GM23338 (cell line): ENCODE data around the gene RASGRP4. TPM values are rescaled to one million over a fixed set of nuclear protein-coding genes. Genes with fewer than 3 reads are reported as not detected.

Experiments
- ATAC-seq: fragments of 200-7000 bp; cut with Tn5 transposase; 3 replicates; pipeline ENCODE4 v1.9.1; 2020
- DNase-seq: peaks from one replicate; pipeline ENCODE4 v3.0.0-alpha.2; 2015; ENCODE audit warnings: low spot score
- H2AFZ ChIP-seq: fragments of 200-600 bp; sonication (generic); 2 replicates; pipeline ENCODE4 v1.8.0; 2016; ENCODE audit warnings: antibody characterized with exemption, mild to moderate bottlenecking, moderate library complexity
- H3F3A ChIP-seq: fragments of 200-600 bp; sonication (generic); replicated peaks from 2 replicates; pipeline ENCODE4 v1.8.0; 2017; ENCODE audit warnings: antibody characterized with exemption, mixed run types, low read depth
- H3K27ac ChIP-seq: fragments of 200-600 bp; sonication (generic); 2 replicates; pipeline ENCODE4 v1.6.1; 2016; ENCODE audit warnings: low read depth
- H3K27me3 ChIP-seq: fragments of 200-600 bp; sonication (generic); 2 replicates; pipeline ENCODE4 v1.8.0; 2016; ENCODE audit warnings: mild to moderate bottlenecking, mixed run types, moderate library complexity; ENCODE audit not compliant: insufficient read depth
- H3K36me3 ChIP-seq: fragments of 200-600 bp; sonication (generic); 2 replicates; pipeline ENCODE4 v1.8.0; 2016; ENCODE audit warnings: mild to moderate bottlenecking; ENCODE audit not compliant: insufficient read depth
- H3K4me1 ChIP-seq: fragments of 200-600 bp; sonication (generic); 2 replicates; pipeline ENCODE4 v1.8.0; 2016; ENCODE audit warnings: mild to moderate bottlenecking, moderate library complexity; ENCODE audit not compliant: insufficient read depth
- H3K4me2 ChIP-seq: fragments of 200-600 bp; sonication (generic); 2 replicates; pipeline ENCODE4 v1.7.1; 2017; ENCODE audit warnings: mixed run types
- H3K4me3 ChIP-seq: fragments of 200-600 bp; sonication (generic); 2 replicates; pipeline ENCODE4 v1.6.1; 2016; ENCODE audit warnings: mixed run types
- H3K79me2 ChIP-seq: fragments of 200-600 bp; sonication (generic); replicated peaks from 2 replicates; pipeline ENCODE4 v1.8.0; 2017; ENCODE audit warnings: mild to moderate bottlenecking; ENCODE audit not compliant: insufficient read depth
- H3K9me2 ChIP-seq: fragments of 200-600 bp; sonication (generic); 2 replicates; pipeline ENCODE4 v1.8.0; 2017; ENCODE audit not compliant: insufficient read depth
- H4K20me1 ChIP-seq: fragments of 200-600 bp; sonication (generic); replicated peaks from 2 replicates; pipeline ENCODE4 v1.8.0; 2017; ENCODE audit warnings: mild to moderate bottlenecking; ENCODE audit not compliant: insufficient read depth
- H3K27ac Mint-ChIP-seq: 2 replicates; pipeline ENCODE4 v1.8.0; 2020; ENCODE audit warnings: inconsistent platforms, mild to moderate bottlenecking, moderate library complexity, mixed read lengths
- H3K27me3 Mint-ChIP-seq: 3 replicates; pipeline ENCODE4 v1.8.0; 2022; ENCODE audit warnings: low read depth, mild to moderate bottlenecking, moderate library complexity, mixed read lengths, inconsistent platforms; ENCODE audit not compliant: insufficient read depth, poor library complexity
- H3K36me3 Mint-ChIP-seq: 3 replicates; pipeline ENCODE4 v1.8.0; 2021; ENCODE audit warnings: low read depth, mild to moderate bottlenecking, inconsistent platforms, moderate library complexity, mixed read lengths
- H3K4me1 Mint-ChIP-seq: 3 replicates; pipeline ENCODE4 v1.8.0; 2020; ENCODE audit warnings: mild to moderate bottlenecking, inconsistent platforms, mixed read lengths
- H3K4me3 Mint-ChIP-seq: 3 replicates; pipeline ENCODE4 v1.8.0; 2021; ENCODE audit warnings: moderate library complexity, mild to moderate bottlenecking, inconsistent platforms, mixed read lengths
- H3K9me3 Mint-ChIP-seq: 3 replicates; pipeline ENCODE4 v1.8.0; 2020; ENCODE audit warnings: moderate library complexity, mild to moderate bottlenecking, inconsistent platforms, mixed read lengths
- CREB1 ChIP-seq: fragments of 250-450 bp; sonication (Bioruptor Pico); IDR thresholded peaks from 2 replicates; pipeline ENCODE4 v1.5.0; 2020; ENCODE audit warnings: low read depth, mild to moderate bottlenecking, moderate library complexity
- CTCF ChIP-seq, 2 experiments: fragments of 200-600 bp in 1 of 2; sonication (generic) in 1 of 2; conservative IDR thresholded peaks; 2 replicates each; pipeline versions ENCODE4 v1.5.1 to v1.6.1; 2016 to 2017; ENCODE audit warnings: antibody characterized with exemption in 2 of 2, low read depth in 2 of 2, mild to moderate bottlenecking in 2 of 2, moderate library complexity in 1 of 2
- ETS1 ChIP-seq: IDR thresholded peaks from 2 replicates; pipeline ENCODE4 v1.6.1; 2016; ENCODE audit warnings: antibody characterized with exemption
- EZH2 ChIP-seq: fragments of 200-600 bp; sonication (generic); IDR thresholded peaks from one replicate; pipeline ENCODE4 v1.8.0; 2017; ENCODE audit warnings: antibody characterized with exemption, mild to moderate bottlenecking, low read depth; ENCODE audit not compliant: unreplicated experiment
- EZH2phosphoT487 ChIP-seq: fragments of 200-600 bp; sonication (generic); IDR thresholded peaks from one replicate; pipeline ENCODE4 v1.8.1; 2018; ENCODE audit warnings: antibody characterized with exemption; ENCODE audit not compliant: unreplicated experiment
- JUNB ChIP-seq: IDR thresholded peaks from one replicate; pipeline ENCODE4 v1.6.1; 2016; ENCODE audit warnings: antibody characterized with exemption; ENCODE audit not compliant: unreplicated experiment
- NANOG ChIP-seq: IDR thresholded peaks from 2 replicates; pipeline ENCODE4 v1.6.1; 2016; ENCODE audit warnings: antibody characterized with exemption, borderline replicate concordance
- POLR2AphosphoS5 ChIP-seq: IDR thresholded peaks from 2 replicates; pipeline ENCODE4 v1.6.1; 2016; ENCODE audit warnings: antibody characterized with exemption, low read depth
- REST ChIP-seq: IDR thresholded peaks from one replicate; pipeline ENCODE4 v1.6.1; 2018; ENCODE audit warnings: antibody characterized with exemption; ENCODE audit not compliant: unreplicated experiment
- STAT1 ChIP-seq: IDR thresholded peaks from one replicate; pipeline ENCODE4 v1.6.1; 2016; ENCODE audit warnings: antibody characterized with exemption; ENCODE audit not compliant: unreplicated experiment
- ZNF114 ChIP-seq: fragments of 250-450 bp; sonication (Bioruptor Pico); IDR thresholded peaks from 2 replicates; pipeline ENCODE4 v1.5.0; 2020; ENCODE audit warnings: mild to moderate bottlenecking, moderate library complexity
- ZNF331 ChIP-seq: fragments of 250-450 bp; sonication (Bioruptor Pico); IDR thresholded peaks from 2 replicates; pipeline ENCODE4 v1.5.0; 2020; ENCODE audit warnings: low read depth, mild to moderate bottlenecking, moderate library complexity
- ZNF462 ChIP-seq: fragments of 250-450 bp; sonication (Bioruptor Pico); IDR thresholded peaks from 2 replicates; pipeline ENCODE4 v1.5.0; 2020; ENCODE audit warnings: mild to moderate bottlenecking, moderate library complexity
- polyA plus RNA-seq: library from polyadenylated mRNA; unstranded; fragments of >200 nt; fragmentation: Nextera tagmentation; extraction: Ambion mirVana; gene quantifications from 2 replicates; pipeline ENCODE4 v1.2.1, GENCODE V29; 2016
- total RNA-seq: library from RNA; depleted of rRNA; stranded (reverse); fragments of >200 nt; shearing (Covaris generic); gene quantifications from 2 replicates; pipeline ENCODE4 v1.2.3, GENCODE V29; 2014

The RASGRP4 gene
- total and polyA plus RNA-seq, 2 experiments from 2014 or later, result 1.6 to 3.6 TPM

GRCh38 chr19:38457690-38458405 lies 31.8 kb upstream of the RASGRP4 start:
- peaks cover 7% of the 10 kb centered on the region; the same call in 1 of the 2 replicates for H4K20me1 ChIP-seq
- H3K79me2 ChIP-seq, result no peaks in the 10 kb centered on the region
- H3K4me3 ChIP-seq, result no peak overlapping the region
- Mint-ChIP-seq H3K4me3 (no peak overlapping the region), H3K36me3 (peaks cover 78% of the 10 kb centered on the region), H3K4me1 (peaks cover 4% of the 10 kb centered on the region; the same call in 1 of the 3 replicates), H3K27ac (no peak overlapping the region), H3K27me3 (peaks cover 5% of the 10 kb centered on the region), H3K9me3 (no peaks in the 10 kb centered on the region)
- H2AFZ ChIP-seq, result no peak overlapping the region
- no peak overlapping the region for H3K4me2 ChIP-seq
- TF ChIP-seq ZNF462 (CRISPR knock-in tag) (no peak), ZNF114 (no peak), CREB1 (CRISPR knock-in tag) (no peak), CTCF (conservative IDR thresholded peaks at IDR 0.05; ENCODE audit: low read depth in 2 of 2) (no peak), JUNB (no peak), EZH2phosphoT487 (no peak), POLR2AphosphoS5 (no peak), STAT1 (no peak), NANOG (no peak), REST (no peak), ZNF331 (CRISPR knock-in tag) (no peak), ETS1 (no peak), EZH2 (no peak)
- H3K4me1 ChIP-seq, result no peaks in the 10 kb centered on the region
- ATAC-seq, result no peak
- no peaks in the 10 kb centered on the region for H3K27me3 ChIP-seq
- DNase-seq, result no peak
- H3K27ac ChIP-seq, result no peak overlapping the region
- 0 out of 2 replicates have a peak, but pooled peaks cover 4% of the 10 kb centered on the region for H3F3A ChIP-seq
- peaks cover 44% of the 10 kb centered on the region for H3K36me3 ChIP-seq
- no peaks in the 10 kb centered on the region for H3K9me2 ChIP-seq
